ENCODE results near the gene KCNB1.

Gene KCNB1

DNA sequence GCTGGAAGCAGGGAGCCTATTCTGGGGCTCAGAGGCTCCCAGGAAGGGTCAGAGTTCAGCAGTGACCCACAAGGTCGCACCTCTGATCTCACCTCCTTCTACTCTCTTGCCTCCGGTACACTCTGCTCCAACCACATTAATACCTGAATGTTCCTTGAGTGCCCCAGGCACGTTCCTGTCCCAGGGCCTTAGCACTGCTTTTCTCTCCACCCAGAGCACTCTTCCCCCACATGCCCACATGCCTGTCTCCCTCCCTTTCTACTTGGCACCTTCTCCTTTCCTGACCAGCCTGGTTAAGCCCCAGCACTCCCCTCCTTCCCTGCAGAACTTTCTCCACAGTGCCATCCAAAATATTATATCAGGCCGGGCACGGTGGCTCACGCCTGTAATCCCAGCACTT, 13.4 kb downstream of the KCNB1 start:
- Mint-ChIP-seq H3K4me3 (no peak overlapping the region), H3K27me3 (ENCODE audit: low read depth) (peaks cover 29% of the 10 kb centered on the region), H3K4me1 (ENCODE audit: low read depth) (no peaks in the 10 kb centered on the region), H3K36me3 (ENCODE audit: low read depth) (no peaks in the 10 kb centered on the region), H3K9me3 (no peaks in the 10 kb centered on the region), H3K27ac (no peak overlapping the region)

DNA sequence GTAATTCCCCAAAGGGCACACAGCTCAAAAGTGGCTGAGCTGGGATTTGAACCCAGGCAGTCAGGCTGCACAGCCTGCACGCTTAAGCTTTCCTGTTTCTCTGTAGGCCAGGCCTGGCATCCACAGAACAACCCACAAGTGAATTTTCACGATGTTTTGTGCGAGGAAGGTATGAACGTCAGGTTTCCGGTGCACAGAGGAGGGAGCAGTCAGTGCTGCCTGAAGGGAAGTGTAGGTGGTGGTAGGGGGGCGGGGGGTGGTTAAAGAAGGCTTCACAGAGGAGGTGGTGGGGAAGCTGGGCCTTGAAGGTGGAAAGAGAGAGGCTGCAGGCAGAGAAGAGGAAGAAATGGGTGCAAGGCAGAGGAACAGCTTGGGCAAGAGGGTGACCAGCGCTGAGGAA, 14.1 kb downstream of the KCNB1 start:
- peaks cover 29% of the 10 kb centered on the region for H3K27me3 Mint-ChIP-seq (ENCODE audit: low read depth)
- H3K9me3 Mint-ChIP-seq = no peaks in the 10 kb centered on the region
- H3K36me3 Mint-ChIP-seq (ENCODE audit: low read depth) = no peaks in the 10 kb centered on the region
- H3K4me3 Mint-ChIP-seq = no peak overlapping the region
- no peak overlapping the region for H3K27ac Mint-ChIP-seq
- H3K4me1 Mint-ChIP-seq (ENCODE audit: low read depth) = no peaks in the 10 kb centered on the region

DNA sequence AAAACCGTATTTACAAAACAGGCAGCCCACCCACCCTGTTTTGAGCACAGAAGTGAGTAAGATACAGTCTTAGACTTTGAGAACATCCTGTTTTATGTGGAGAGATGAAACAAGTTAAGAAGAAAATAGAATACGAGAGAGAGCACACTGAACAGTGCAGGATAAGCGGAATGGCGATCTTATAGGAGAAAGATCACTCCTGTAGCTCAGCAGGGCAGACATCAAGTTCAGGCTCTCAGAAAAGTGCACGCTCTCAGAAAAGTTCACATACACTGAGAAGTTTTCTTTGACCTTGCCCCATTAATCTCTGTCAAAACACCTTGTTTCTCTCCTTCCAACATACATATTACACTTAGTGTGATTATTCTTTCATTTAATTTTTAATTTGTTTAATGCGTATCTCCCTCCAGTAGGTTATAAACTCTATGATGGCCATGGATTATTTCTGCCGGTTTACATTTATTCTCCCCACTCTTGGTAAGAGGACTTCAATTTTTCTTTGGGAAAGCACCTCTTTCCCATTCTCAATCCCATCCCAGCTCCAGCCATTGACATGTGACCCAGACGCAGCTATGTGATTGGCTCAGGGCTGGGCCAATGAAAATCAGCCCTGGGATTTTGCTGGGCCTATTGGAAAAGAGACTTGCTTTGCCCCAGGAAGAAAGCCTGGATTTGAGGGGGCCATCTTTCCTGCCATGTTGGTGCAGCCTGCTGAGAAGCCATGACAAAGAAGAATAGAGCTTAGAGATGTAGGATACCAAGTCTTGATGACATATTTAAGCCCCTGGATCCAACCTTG, 16.2 kb downstream of the KCNB1 start:
- Mint-ChIP-seq H3K9me3 (no peaks in the 10 kb centered on the region), H3K4me1 (ENCODE audit: low read depth) (no peaks in the 10 kb centered on the region), H3K4me3 (no peak overlapping the region), H3K27ac (no peak overlapping the region), H3K36me3 (ENCODE audit: low read depth) (no peaks in the 10 kb centered on the region), H3K27me3 (ENCODE audit: low read depth) (peaks cover 33% of the 10 kb centered on the region)

DNA sequence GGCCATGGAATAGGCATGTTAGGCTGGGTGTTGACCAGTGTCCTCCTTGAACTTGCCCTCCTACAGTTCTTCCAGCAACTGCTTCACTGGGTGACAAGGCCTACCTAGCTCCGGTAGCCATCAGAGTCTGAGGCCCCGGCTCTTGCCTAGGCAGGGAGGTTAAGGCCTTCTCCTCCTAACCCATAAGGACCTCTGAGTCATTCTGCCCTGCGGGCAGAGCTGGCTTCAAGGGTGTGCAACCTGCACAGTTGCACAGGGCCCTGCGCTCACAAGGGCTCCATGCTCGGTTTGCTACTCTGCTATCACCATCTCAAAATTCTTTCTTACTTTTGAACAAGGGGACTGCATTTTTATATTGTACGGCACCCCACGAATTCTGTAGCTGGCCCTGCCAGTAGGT, 17.9 kb downstream of the KCNB1 start:
- Mint-ChIP-seq H3K36me3 (ENCODE audit: low read depth) (no peaks in the 10 kb centered on the region), H3K27me3 (ENCODE audit: low read depth) (peaks cover 17% of the 10 kb centered on the region), H3K9me3 (no peaks in the 10 kb centered on the region), H3K27ac (no peak overlapping the region), H3K4me1 (ENCODE audit: low read depth) (no peaks in the 10 kb centered on the region), H3K4me3 (no peak overlapping the region)

DNA sequence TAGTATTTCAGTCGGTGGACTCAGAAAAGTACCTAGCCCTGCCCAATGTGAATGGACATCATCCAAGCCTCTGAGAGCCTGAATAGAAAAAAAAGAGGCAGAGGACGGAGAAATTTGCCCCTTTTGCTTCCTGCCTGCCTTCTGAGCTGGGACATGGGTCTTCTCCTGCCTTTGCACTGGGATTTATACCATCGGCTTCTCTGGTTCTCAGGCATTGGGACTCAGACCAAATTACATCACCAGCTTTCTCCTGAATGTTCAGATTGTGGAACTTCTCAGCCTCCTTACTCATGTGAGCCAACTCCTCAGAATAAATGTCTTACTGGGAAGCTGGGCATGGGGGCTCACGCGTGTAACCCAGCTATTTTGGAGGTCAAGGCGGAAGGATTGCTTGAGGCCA, 19.8 kb downstream of the KCNB1 start:
- Mint-ChIP-seq H3K27me3 (ENCODE audit: low read depth) (peaks cover 34% of the 10 kb centered on the region), H3K4me3 (no peak overlapping the region), H3K4me1 (ENCODE audit: low read depth) (no peaks in the 10 kb centered on the region), H3K9me3 (no peaks in the 10 kb centered on the region), H3K27ac (no peak overlapping the region), H3K36me3 (ENCODE audit: low read depth) (no peaks in the 10 kb centered on the region)

DNA sequence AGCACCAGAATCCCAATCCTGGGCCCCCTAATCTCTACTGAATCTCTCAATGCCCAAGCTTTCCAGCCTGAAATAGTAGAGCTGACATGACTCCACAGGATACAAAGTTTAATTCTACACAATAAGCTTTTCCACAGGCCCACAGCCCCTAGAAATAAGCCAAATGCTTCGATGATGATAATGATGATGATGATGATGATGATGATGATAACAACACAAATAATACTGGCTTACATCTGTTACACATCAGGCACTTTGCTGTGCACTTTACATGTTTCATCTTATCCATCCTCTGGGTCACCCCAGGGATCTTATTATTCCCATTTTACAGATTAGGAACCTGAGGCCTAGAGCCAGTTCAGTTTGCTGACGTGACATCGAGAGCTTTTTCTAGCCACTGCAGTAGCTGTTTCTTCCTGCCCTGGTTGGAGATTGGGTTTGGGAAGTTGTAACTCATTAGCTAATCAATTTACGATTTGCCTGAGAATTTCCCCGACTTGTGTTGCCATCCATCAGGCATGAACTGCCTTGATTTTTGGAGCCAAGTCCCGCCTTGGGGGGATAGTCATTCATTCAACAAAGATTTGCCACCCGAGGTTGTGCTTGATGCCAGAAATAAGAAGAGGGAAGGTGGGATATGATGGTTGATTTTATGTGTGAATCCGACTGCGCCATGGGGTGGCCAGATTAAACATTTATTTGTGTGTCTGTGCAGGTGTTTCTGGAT, 20.4 kb downstream of the KCNB1 start:
- Mint-ChIP-seq H3K27ac (no peak overlapping the region), H3K9me3 (no peaks in the 10 kb centered on the region), H3K4me1 (ENCODE audit: low read depth) (no peaks in the 10 kb centered on the region), H3K27me3 (ENCODE audit: low read depth) (peaks cover 34% of the 10 kb centered on the region), H3K36me3 (ENCODE audit: low read depth) (no peaks in the 10 kb centered on the region), H3K4me3 (no peak overlapping the region)

DNA sequence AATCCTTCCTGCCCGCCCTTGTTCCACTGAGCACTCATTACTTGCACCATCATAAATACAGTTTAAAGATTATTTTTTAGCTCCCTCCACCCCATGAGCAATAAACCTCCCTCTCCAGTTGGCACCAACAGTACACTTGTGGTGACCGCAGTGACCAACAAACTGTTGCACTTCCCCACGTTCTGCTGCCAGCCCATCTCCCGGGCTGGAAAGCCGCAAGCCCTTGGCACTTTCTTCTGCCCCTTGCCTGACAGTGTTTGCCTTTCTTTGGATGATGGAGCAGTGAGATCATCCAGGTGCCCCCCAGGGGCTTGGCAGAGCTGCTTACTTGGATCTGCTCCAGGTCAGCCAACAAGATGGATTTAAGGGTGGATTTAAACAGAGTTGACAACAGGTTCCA, 21.6 kb downstream of the KCNB1 start:
- Mint-ChIP-seq H3K27ac (no peak overlapping the region), H3K36me3 (ENCODE audit: low read depth) (no peaks in the 10 kb centered on the region), H3K9me3 (no peaks in the 10 kb centered on the region), H3K4me3 (no peak overlapping the region), H3K4me1 (ENCODE audit: low read depth) (no peaks in the 10 kb centered on the region), H3K27me3 (ENCODE audit: low read depth) (peaks cover 28% of the 10 kb centered on the region)

DNA sequence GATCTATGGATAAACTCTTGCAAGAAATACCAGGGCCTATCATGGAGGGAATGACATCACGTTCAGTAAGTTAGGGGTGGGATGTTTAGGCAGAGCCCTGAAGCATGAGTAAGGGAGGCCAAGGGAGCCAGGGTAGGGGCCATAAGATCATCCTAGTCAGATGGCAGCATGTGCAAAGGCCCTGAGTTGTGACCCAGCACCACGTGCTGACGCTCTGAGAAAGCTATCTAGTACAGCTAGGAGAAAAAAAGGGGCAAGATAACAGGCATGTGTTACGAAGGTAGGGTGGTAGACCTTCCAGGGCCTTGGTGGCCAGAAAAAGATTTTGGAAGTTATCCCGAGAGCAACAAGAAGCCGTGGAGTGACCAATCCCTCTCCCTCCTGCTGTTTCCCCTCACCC, 22.3 kb downstream of the KCNB1 start:
- Mint-ChIP-seq H3K4me1 (ENCODE audit: low read depth) (no peaks in the 10 kb centered on the region), H3K27ac (no peak overlapping the region), H3K4me3 (no peak overlapping the region), H3K9me3 (no peaks in the 10 kb centered on the region), H3K27me3 (ENCODE audit: low read depth) (peaks cover 28% of the 10 kb centered on the region), H3K36me3 (ENCODE audit: low read depth) (no peaks in the 10 kb centered on the region)

DNA sequence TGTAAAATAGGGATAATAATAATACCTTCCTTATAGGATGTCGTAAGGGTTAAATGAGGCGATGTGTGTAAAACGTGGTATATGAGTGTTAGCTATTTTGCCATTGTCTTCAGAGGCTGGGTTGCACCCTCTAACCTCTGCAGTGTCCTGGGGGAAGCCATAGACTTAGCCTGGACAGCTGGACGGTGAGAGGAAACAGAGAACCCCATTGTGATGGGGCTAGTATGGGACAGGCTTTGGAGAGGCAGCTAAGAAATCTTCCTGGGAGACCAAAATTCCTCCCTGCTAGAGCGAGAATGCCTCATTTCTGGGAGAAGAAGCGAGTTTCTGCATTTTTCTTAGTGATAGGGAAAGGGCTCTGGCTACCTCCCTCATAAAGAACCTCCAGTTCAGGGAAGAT, 22.8 kb downstream of the KCNB1 start:
- H3K4me1 Mint-ChIP-seq (ENCODE audit: low read depth) = no peaks in the 10 kb centered on the region
- no peaks in the 10 kb centered on the region for H3K36me3 Mint-ChIP-seq (ENCODE audit: low read depth)
- H3K9me3 Mint-ChIP-seq = no peaks in the 10 kb centered on the region
- no peak overlapping the region for H3K27ac Mint-ChIP-seq
- no peak overlapping the region for H3K4me3 Mint-ChIP-seq
- H3K27me3 Mint-ChIP-seq (ENCODE audit: low read depth) = peaks cover 28% of the 10 kb centered on the region

DNA sequence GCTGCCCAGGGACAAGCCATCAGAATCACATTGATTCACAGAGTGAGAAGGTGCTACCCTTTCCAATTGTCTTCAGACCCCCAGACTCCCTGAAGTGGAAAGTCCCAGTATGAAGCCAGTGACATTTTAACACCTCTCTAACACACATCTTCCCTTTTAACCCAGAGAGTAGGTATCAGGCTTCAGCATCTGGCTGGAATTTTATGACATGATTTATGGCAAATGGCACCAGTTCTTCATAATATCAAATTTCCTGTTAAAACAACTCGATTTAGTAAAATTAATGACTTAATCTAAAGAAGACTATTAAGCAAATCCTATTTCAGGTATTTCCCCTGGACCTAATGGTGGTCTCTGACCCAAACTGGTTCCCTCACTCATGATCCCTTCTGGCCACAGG, 25.0 kb downstream of the KCNB1 start:
- H3K4me1 Mint-ChIP-seq (ENCODE audit: low read depth) = no peaks in the 10 kb centered on the region
- H3K4me3 Mint-ChIP-seq = no peak overlapping the region
- peaks cover 28% of the 10 kb centered on the region for H3K27me3 Mint-ChIP-seq (ENCODE audit: low read depth)
- no peak overlapping the region for H3K27ac Mint-ChIP-seq
- H3K36me3 Mint-ChIP-seq (ENCODE audit: low read depth) = no peaks in the 10 kb centered on the region
- H3K9me3 Mint-ChIP-seq = no peaks in the 10 kb centered on the region

DNA sequence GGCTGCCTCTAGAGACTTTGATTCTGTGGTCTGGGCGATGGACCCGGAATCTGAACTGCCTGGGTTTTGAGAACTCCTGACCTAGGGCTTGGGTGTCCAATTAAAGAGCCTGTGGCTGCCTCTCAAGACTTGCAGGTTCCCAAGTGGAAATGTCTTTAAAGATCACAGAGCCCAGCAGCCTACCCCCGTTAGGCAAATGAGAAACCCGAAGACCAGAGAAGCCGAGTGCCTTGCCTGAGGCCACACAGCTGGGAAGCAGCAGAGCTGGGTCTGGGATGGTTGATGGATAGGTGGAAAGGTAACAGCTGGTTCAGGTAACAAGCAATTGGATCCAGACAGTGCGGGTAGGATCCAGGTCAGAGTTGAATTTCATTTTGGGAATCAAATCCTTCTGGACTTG, 25.8 kb downstream of the KCNB1 start:
- no peaks in the 10 kb centered on the region for H3K4me1 Mint-ChIP-seq (ENCODE audit: low read depth)
- no peak overlapping the region for H3K27ac Mint-ChIP-seq
- H3K9me3 Mint-ChIP-seq = no peaks in the 10 kb centered on the region
- H3K4me3 Mint-ChIP-seq = no peak overlapping the region
- H3K27me3 Mint-ChIP-seq (ENCODE audit: low read depth) = peaks cover 23% of the 10 kb centered on the region
- no peaks in the 10 kb centered on the region for H3K36me3 Mint-ChIP-seq (ENCODE audit: low read depth)

DNA sequence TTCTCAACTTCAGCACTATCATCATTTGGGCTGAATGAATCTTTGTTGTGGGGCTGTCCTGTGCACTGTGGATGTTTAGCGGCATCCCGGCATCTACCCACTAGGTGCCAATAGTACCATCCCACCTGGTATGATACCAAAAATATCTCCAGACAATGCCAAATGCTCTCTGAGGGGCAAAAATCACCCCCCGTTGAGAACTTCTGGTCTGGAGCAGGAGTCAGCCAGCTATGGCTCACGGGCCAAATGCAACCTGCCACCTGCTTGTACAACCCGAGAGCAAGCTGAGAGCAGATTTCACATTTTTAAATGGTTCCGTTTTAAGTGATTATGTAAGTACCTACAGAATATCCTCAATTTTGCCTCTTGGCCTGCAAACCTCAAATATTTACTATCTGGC, 26.8 kb downstream of the KCNB1 start:
- no peak overlapping the region for H3K27ac Mint-ChIP-seq
- H3K36me3 Mint-ChIP-seq (ENCODE audit: low read depth) = no peaks in the 10 kb centered on the region
- H3K4me3 Mint-ChIP-seq = no peak overlapping the region
- peaks cover 25% of the 10 kb centered on the region for H3K27me3 Mint-ChIP-seq (ENCODE audit: low read depth)
- no peaks in the 10 kb centered on the region for H3K9me3 Mint-ChIP-seq
- H3K4me1 Mint-ChIP-seq (ENCODE audit: low read depth) = no peaks in the 10 kb centered on the region

DNA sequence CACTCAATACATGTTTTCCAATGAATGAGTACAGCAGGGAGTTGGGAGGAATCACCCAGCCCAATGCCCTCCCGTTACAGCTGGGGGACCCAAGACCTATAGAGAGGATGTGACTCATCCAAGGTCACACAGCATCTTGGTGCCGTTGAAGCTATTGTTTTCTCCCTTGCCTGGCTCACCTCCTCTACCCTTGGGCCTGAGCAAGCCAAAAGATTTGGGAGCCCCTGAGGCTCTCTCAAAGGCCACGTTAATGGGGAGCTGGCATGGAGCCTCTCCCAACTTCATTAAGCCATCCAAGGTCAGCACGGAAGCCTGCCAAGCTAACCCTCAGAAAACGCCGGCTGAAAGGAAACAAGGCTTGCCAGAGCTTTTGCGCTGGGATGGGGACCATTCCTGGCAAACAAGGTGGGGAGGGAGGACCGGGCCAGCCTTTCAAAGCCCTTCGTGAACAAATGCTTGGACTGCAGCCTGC, 30.4 kb downstream of the KCNB1 start:
- Mint-ChIP-seq H3K27ac (no peak overlapping the region), H3K36me3 (ENCODE audit: low read depth) (no peaks in the 10 kb centered on the region), H3K4me1 (ENCODE audit: low read depth) (no peaks in the 10 kb centered on the region), H3K27me3 (ENCODE audit: low read depth) (peaks cover 7% of the 10 kb centered on the region), H3K9me3 (no peaks in the 10 kb centered on the region), H3K4me3 (no peak overlapping the region)

DNA sequence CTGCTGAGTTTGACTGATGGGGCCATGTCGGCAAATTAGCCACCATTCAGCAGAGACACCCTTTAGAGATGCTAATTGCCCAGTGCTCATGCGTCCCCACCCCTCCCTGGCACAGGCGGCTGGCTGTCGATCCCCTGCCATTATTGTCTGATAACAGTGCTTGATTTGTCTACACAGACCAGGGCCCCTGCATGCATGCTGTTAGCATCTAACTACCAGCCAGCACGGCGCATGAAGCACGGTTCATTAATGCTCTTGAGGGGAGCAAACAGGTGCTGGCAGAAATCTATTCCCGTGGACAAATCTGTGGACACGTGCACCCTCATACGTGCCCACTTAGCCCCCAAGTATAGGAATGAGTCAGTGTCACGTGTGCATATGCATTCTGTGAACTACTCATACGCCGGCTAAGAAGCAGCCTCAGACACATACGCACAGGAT, 32.2 kb downstream of the KCNB1 start:
- Mint-ChIP-seq H3K9me3 (no peaks in the 10 kb centered on the region), H3K4me1 (ENCODE audit: low read depth) (no peaks in the 10 kb centered on the region), H3K27ac (no peak overlapping the region), H3K4me3 (no peak overlapping the region), H3K27me3 (ENCODE audit: low read depth) (peaks cover 14% of the 10 kb centered on the region), H3K36me3 (ENCODE audit: low read depth) (no peaks in the 10 kb centered on the region)

DNA sequence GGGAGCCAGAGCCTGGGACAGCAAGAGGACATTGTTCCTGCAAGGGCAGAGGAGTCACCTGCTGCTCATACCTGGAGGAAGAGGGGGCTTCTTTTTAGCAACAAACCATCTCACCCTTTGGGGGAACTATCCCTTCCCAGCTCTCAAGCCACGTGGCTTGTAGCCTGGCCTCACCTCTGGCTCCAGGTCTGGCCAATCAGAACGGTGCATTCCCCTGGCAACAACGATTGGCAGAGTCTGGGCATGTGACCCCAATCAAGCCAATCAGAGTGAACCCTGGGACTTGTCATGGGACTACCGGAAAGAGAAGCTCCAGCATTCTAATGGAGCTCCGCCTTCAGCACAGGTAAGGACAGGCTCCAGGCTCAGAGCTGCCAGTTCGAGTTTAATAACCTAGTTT, 33.6 kb downstream of the KCNB1 start:
- no peaks in the 10 kb centered on the region for H3K36me3 Mint-ChIP-seq (ENCODE audit: low read depth)
- H3K27me3 Mint-ChIP-seq (ENCODE audit: low read depth) = peaks cover 27% of the 10 kb centered on the region
- H3K9me3 Mint-ChIP-seq = no peaks in the 10 kb centered on the region
- no peak overlapping the region for H3K27ac Mint-ChIP-seq
- no peaks in the 10 kb centered on the region for H3K4me1 Mint-ChIP-seq (ENCODE audit: low read depth)
- no peak overlapping the region for H3K4me3 Mint-ChIP-seq

Measured in T-helper 1 cell treated with Interleukin-12 subunit alpha and Interleukin-12 subunit beta and Interleukin-4 antibody, amounts not matched to agents 30 μg/mL and 1 μg/mL, for 36 hours (primary cell).